Neural crest cell (in vitro differentiated cells): ENCODE data around the gene PPBP. TPM values are rescaled to one million over a fixed set of nuclear protein-coding genes. Genes with fewer than 3 reads are reported as not detected.

Source experiments
- DNase-seq: peaks from one replicate; pipeline ENCODE4 v3.0.0; 2021; ENCODE audit warnings: low read depth, mixed read lengths, low spot score
- H3K27ac Mint-ChIP-seq: one replicate; pipeline ENCODE4 v1.8.0; 2021; ENCODE audit warnings: mild to moderate bottlenecking, mixed read lengths; ENCODE audit not compliant: unreplicated experiment
- H3K27me3 Mint-ChIP-seq: 2 replicates; pipeline ENCODE4 v1.8.0; 2021; ENCODE audit warnings: low read depth, mild to moderate bottlenecking, mixed read lengths
- H3K36me3 Mint-ChIP-seq: 2 replicates; pipeline ENCODE4 v1.8.0; 2021; ENCODE audit warnings: low read depth, mild to moderate bottlenecking, mixed read lengths
- H3K4me1 Mint-ChIP-seq: 2 replicates; pipeline ENCODE4 v1.8.0; 2021; ENCODE audit warnings: mixed read lengths
- H3K4me3 Mint-ChIP-seq: one replicate; pipeline ENCODE4 v1.8.0; 2021; ENCODE audit warnings: mild to moderate bottlenecking, mixed read lengths
- H3K9me3 Mint-ChIP-seq: 2 replicates; pipeline ENCODE4 v1.8.0; 2021; ENCODE audit warnings: mixed read lengths
- CTCF ChIP-seq: fragments of 200-600 bp; sonication (generic); conservative IDR thresholded peaks from 2 replicates; pipeline ENCODE4 v1.5.0; 2021; ENCODE audit warnings: antibody characterized with exemption, mild to moderate bottlenecking
- total RNA-seq: library from RNA; stranded (reverse); gene quantifications from 2 replicates; pipeline ENCODE4 v1.2.1, GENCODE V29; 2021

PPBP gene
- total RNA-seq, 1 donor from 2014 or later = not detected

DNA sequence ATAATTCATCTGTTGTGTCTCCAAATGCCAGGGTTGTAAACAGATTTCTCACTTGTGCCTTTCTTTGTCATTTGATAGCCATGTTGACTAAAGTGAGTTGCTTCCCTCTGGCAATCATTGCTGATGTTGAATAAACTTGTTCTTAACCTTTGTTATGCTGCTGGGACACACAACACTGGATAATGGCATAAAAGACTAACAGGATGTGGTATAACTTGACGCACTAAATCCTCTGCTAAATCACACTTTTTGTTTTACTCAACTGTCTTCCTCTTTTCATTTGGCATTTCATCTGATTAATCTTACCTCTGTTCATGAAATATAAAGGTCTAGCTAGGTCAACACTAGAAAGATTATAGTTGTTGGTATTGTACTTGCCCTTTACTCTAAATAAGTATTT lies 28.1 kb upstream of the PPBP start:
- TF ChIP-seq CTCF = no peak
- Mint-ChIP-seq H3K27me3 (peaks cover 9% of the 10 kb centered on the region), H3K9me3 (no peaks in the 10 kb centered on the region), H3K36me3 (no peaks in the 10 kb centered on the region), H3K27ac (no peak overlapping the region), H3K4me3 (no peak overlapping the region), H3K4me1 (peaks cover 4% of the 10 kb centered on the region)
- DNase-seq = no peak

DNA sequence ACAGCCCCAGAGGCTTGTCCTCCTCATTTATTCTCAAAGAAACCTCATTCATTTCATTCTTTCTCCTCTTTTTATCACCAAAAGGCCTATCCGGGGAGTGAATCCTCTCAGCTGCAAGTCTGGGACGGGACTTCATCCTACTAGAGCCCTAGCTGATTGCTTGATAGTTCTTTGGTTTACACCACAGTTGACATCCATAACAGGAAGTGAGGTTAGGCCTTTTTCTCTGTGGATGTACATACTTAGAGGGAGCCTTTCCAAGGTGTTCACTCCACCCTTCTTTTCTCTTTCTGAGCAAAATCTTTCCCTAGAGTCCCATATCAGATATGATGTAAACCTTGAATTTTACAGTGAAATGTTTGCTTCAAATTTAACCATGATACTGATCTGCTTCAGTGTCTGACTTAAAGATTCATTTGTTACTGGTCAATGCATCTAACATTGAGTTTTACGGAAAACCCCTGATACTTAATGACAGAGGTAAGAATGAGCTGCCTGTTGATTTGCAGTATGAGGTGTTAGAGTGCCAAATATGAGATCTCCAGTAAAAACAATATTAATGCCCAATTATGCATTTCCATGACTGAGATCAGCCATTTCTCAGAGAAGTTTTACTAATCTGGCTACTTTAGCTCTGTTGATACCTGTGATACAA lies 27.3 kb upstream of the PPBP start:
- H3K4me1 Mint-ChIP-seq = peaks cover 4% of the 10 kb centered on the region

GRCh38 chr4:74014332-74014731 lies 26.3 kb upstream of the PPBP start:
- no peak for DNase-seq
- TF ChIP-seq CTCF = no peak
- Mint-ChIP-seq H3K27me3 (peaks cover 9% of the 10 kb centered on the region), H3K36me3 (no peaks in the 10 kb centered on the region), H3K27ac (no peak overlapping the region), H3K4me1 (peaks cover 4% of the 10 kb centered on the region), H3K4me3 (no peak overlapping the region), H3K9me3 (peaks cover 4% of the 10 kb centered on the region)

More for the DNA sequence above, 27.3 kb upstream of the PPBP start:
- Mint-ChIP-seq H3K36me3 (no peaks in the 10 kb centered on the region), H3K9me3 (peaks cover 4% of the 10 kb centered on the region), H3K27ac (no peak overlapping the region), H3K27me3 (peaks cover 9% of the 10 kb centered on the region), H3K4me3 (no peak overlapping the region)
- no peak for DNase-seq
- no peak for TF ChIP-seq CTCF

DNA sequence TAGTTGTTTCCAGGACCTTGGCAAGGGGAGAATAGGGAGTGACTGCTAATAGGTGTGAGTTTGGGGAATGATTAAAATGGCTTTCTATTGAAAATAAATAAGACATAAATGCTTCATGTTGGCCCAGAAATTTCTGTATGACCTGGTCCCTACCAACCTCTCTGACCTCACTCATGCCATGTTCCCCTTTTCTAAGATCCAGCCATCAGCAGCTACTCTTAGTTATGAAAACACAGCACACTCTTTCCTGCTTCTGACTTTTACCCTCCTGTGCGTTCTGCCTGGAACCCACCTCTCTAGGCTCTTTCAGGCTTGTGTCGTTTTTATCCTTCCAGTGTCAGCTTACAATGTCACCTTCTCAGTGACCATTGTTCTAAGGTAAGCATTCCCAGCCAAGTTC lies 25.3 kb upstream of the PPBP start:
- no peak for DNase-seq
- no peaks in the 10 kb centered on the region for H3K36me3 Mint-ChIP-seq
- no peak overlapping the region for H3K27ac Mint-ChIP-seq
- no peak for TF ChIP-seq CTCF
- H3K4me3 Mint-ChIP-seq = no peak overlapping the region
- H3K4me1 Mint-ChIP-seq = peaks cover 4% of the 10 kb centered on the region
- peaks cover 4% of the 10 kb centered on the region for H3K9me3 Mint-ChIP-seq
- peaks cover 9% of the 10 kb centered on the region for H3K27me3 Mint-ChIP-seq

DNA sequence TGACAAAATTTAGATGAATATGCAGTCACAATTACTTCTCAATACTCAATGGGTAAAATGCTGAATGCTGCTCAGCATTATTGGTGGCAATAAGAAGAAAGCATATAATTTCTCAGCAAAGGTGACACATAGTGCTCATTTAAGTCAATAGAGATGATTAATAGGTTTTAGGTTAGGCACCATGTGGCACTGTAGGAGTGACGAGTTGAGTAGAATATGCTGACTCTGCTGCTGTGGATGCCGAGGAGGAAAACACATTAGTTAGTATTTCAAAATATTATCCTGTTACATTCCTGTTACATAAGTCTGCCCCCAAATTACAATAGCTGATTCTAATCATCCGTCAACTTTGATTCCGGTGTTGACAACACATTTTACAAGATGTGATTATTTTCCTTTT lies 24.1 kb upstream of the PPBP start:
- Mint-ChIP-seq H3K4me1 (peaks cover 4% of the 10 kb centered on the region), H3K27me3 (peaks cover 9% of the 10 kb centered on the region), H3K36me3 (no peaks in the 10 kb centered on the region), H3K9me3 (peaks cover 4% of the 10 kb centered on the region), H3K27ac (no peak overlapping the region), H3K4me3 (no peak overlapping the region)
- DNase-seq = no peak
- no peak for TF ChIP-seq CTCF
